Measurements from ENCODE around the gene CYTL1.
"Not testable (repeated sequence)": the region's sequence is repeated elsewhere in the genome, so short reads cannot be mapped to it uniquely, and the experiment has no call there.

Gene CYTL1

GRCh38 chr4:5009796-5010195 lies 9.5 kb downstream of the CYTL1 start:
- no peak for TF ChIP-seq EZH2phosphoT487 (IDR thresholded peaks at IDR 0.05; ENCODE audit: low read depth)
- no peak for TF ChIP-seq CTCF (IDR thresholded peaks at IDR 0.05; ENCODE audit: low read depth, low read length)
- H3K27ac ChIP-seq (ENCODE audit: low read length) = no peak overlapping the region
- H3K36me3 ChIP-seq (replicated peaks; ENCODE audit: low read depth, low read length) = no peaks in the 10 kb centered on the region
- no peak overlapping the region for H3K9ac ChIP-seq (ENCODE audit: low read length)
- H3K4me2 ChIP-seq (ENCODE audit: low read length) = no peak overlapping the region
- H3K27me3 ChIP-seq (ENCODE audit: low read depth, low read length) = peaks cover 21% of the 10 kb centered on the region; the same call in 1 of the 2 replicates
- no peak overlapping the region for H2AFZ ChIP-seq (ENCODE audit: low read depth, low read length)
- no peaks in the 10 kb centered on the region for H3K4me1 ChIP-seq (ENCODE audit: low read length)
- no peaks in the 10 kb centered on the region for H4K20me1 ChIP-seq (ENCODE audit: insufficient read depth, low read length)
- H3K79me2 ChIP-seq (ENCODE audit: low read length) = no peaks in the 10 kb centered on the region
- H3K9me3 ChIP-seq (ENCODE audit: insufficient read depth, low read length) = no peaks in the 10 kb centered on the region
- no peak overlapping the region for H3K4me3 ChIP-seq (ENCODE audit: low read length)

- not testable (repeated sequence) for H3K79me2 ChIP-seq (ENCODE audit: low read length); H2AFZ ChIP-seq (ENCODE audit: low read depth, low read length); H4K20me1 ChIP-seq (ENCODE audit: insufficient read depth, low read length); H3K9ac ChIP-seq (ENCODE audit: low read length); H3K4me3 ChIP-seq (ENCODE audit: low read length); H3K9me3 ChIP-seq (ENCODE audit: insufficient read depth, low read length); H3K27ac ChIP-seq (ENCODE audit: low read length); H3K36me3 ChIP-seq (replicated peaks; ENCODE audit: low read depth, low read length); H3K4me1 ChIP-seq (ENCODE audit: low read length); H3K4me2 ChIP-seq (ENCODE audit: low read length)
- H3K27me3 ChIP-seq (ENCODE audit: low read depth, low read length) = peaks cover 12% of the 10 kb centered on the region; the same call in 1 of the 2 replicates
Measured at GRCh38 chr4:5006932-5007331, 12.3 kb downstream of the CYTL1 start.

- peaks cover 9% of the 10 kb centered on the region; the same call in 1 of the 2 replicates for H3K27me3 ChIP-seq (ENCODE audit: low read depth, low read length)
- no peaks in the 10 kb centered on the region for H3K79me2 ChIP-seq (ENCODE audit: low read length)
- no peak for TF ChIP-seq EZH2phosphoT487 (IDR thresholded peaks at IDR 0.05; ENCODE audit: low read depth)
- TF ChIP-seq CTCF (IDR thresholded peaks at IDR 0.05; ENCODE audit: low read depth, low read length) = no peak
- no peaks in the 10 kb centered on the region for H3K4me1 ChIP-seq (ENCODE audit: low read length)
- H3K9me3 ChIP-seq (ENCODE audit: insufficient read depth, low read length) = no peaks in the 10 kb centered on the region
- H3K9ac ChIP-seq (ENCODE audit: low read length) = no peak overlapping the region
- H4K20me1 ChIP-seq (ENCODE audit: insufficient read depth, low read length) = no peaks in the 10 kb centered on the region
- H3K4me2 ChIP-seq (ENCODE audit: low read length) = no peak overlapping the region
- H3K36me3 ChIP-seq (replicated peaks; ENCODE audit: low read depth, low read length) = no peaks in the 10 kb centered on the region
- no peak overlapping the region for H3K27ac ChIP-seq (ENCODE audit: low read length)
- no peak overlapping the region for H2AFZ ChIP-seq (ENCODE audit: low read depth, low read length)
- no peak overlapping the region for H3K4me3 ChIP-seq (ENCODE audit: low read length)
Measured at GRCh38 chr4:5004496-5004895, 14.8 kb downstream of the CYTL1 start.

- no peak overlapping the region for H3K4me2 ChIP-seq (ENCODE audit: low read length)
- H3K27ac ChIP-seq (ENCODE audit: low read length) = no peak overlapping the region
- H3K27me3 ChIP-seq (ENCODE audit: low read depth, low read length) = peaks cover 10% of the 10 kb centered on the region; the same call in 1 of the 2 replicates
- TF ChIP-seq EZH2phosphoT487 (IDR thresholded peaks at IDR 0.05; ENCODE audit: low read depth) (no peak), CTCF (IDR thresholded peaks at IDR 0.05; ENCODE audit: low read depth, low read length) (no peak)
- H3K4me3 ChIP-seq (ENCODE audit: low read length) = no peak overlapping the region
- no peaks in the 10 kb centered on the region for H3K79me2 ChIP-seq (ENCODE audit: low read length)
- no peaks in the 10 kb centered on the region for H4K20me1 ChIP-seq (ENCODE audit: insufficient read depth, low read length)
- H3K36me3 ChIP-seq (replicated peaks; ENCODE audit: low read depth, low read length) = no peaks in the 10 kb centered on the region
- H3K9me3 ChIP-seq (ENCODE audit: insufficient read depth, low read length) = no peaks in the 10 kb centered on the region
- no peaks in the 10 kb centered on the region for H3K4me1 ChIP-seq (ENCODE audit: low read length)
- H3K9ac ChIP-seq (ENCODE audit: low read length) = no peak overlapping the region
- no peak overlapping the region for H2AFZ ChIP-seq (ENCODE audit: low read depth, low read length)
Measured at GRCh38 chr4:5003918-5004317, 15.3 kb downstream of the CYTL1 start.

All from OCI-LY3 (cell line).